Trophoblast cell (in vitro differentiated cells and primary cell): ENCODE results near the gene KCNJ5.

Experiments used
- DNase-seq, 2 donors: peaks; one replicate each; pipeline ENCODE4 v3.0.0-alpha.2; 2016
- H2AFZ ChIP-seq: 2 replicates; pipeline ENCODE4 v1.6.1; 2013; ENCODE audit warnings: low read length, moderate library complexity, mild to moderate bottlenecking; ENCODE audit not compliant: insufficient read depth, poor library complexity
- H2AK5ac ChIP-seq: 2 replicates; pipeline ENCODE4 v1.6.1; 2013; ENCODE audit warnings: mild to moderate bottlenecking, low read length
- H2BK120ac ChIP-seq: 2 replicates; pipeline ENCODE4 v1.6.1; 2013; ENCODE audit warnings: low read length, mild to moderate bottlenecking, moderate library complexity; ENCODE audit not compliant: insufficient read depth, poor library complexity
- H2BK12ac ChIP-seq: 2 replicates; pipeline ENCODE4 v1.6.1; 2013; ENCODE audit warnings: mild to moderate bottlenecking, low read length, moderate library complexity
- H2BK5ac ChIP-seq: 2 replicates; pipeline ENCODE4 v1.6.1; 2013; ENCODE audit warnings: low read length, low read depth, moderate library complexity, mild to moderate bottlenecking; ENCODE audit not compliant: poor library complexity
- H3K14ac ChIP-seq: 2 replicates; pipeline ENCODE4 v1.6.1; 2013; ENCODE audit warnings: mild to moderate bottlenecking, low read length
- H3K18ac ChIP-seq: 2 replicates; pipeline ENCODE4 v1.6.1; 2013; ENCODE audit warnings: mild to moderate bottlenecking, low read length
- H3K23ac ChIP-seq: 2 replicates; pipeline ENCODE4 v1.6.1; 2013; ENCODE audit warnings: low read length
- H3K27ac ChIP-seq: 2 replicates; pipeline ENCODE4 v1.5.1; 2013; ENCODE audit warnings: low read depth, mild to moderate bottlenecking, inconsistent platforms, low read length, moderate library complexity
- H3K27me3 ChIP-seq: 2 replicates; pipeline ENCODE4 v1.6.1; 2013; ENCODE audit warnings: inconsistent platforms, mild to moderate bottlenecking, low read length, moderate library complexity; ENCODE audit not compliant: insufficient read depth
- H3K36me3 ChIP-seq, 2 experiments: 1 replicate in 1 of 2; 2 replicates in 1 of 2; pipeline ENCODE4 v1.6.1; 2013; ENCODE audit warnings: low read length in 2 of 2, mild to moderate bottlenecking in 2 of 2, moderate library complexity in 1 of 2; ENCODE audit not compliant: insufficient read depth in 2 of 2, control insufficient read depth in 1 of 2
- H3K4ac ChIP-seq: 2 replicates; pipeline ENCODE4 v1.6.1; 2013; ENCODE audit warnings: low read depth, mild to moderate bottlenecking, low read length, moderate library complexity
- H3K4me1 ChIP-seq, 2 experiments: 1 replicate in 1 of 2; 2 replicates in 1 of 2; pipeline ENCODE4 v1.6.1; 2013; ENCODE audit warnings: low read length in 2 of 2, mild to moderate bottlenecking in 2 of 2, moderate library complexity in 1 of 2; ENCODE audit not compliant: insufficient read depth in 2 of 2, control insufficient read depth in 1 of 2
- H3K4me2 ChIP-seq: 2 replicates; pipeline ENCODE4 v1.6.1; 2013; ENCODE audit warnings: inconsistent platforms, mild to moderate bottlenecking, low read length, moderate library complexity
- H3K4me3 ChIP-seq: 2 replicates; pipeline ENCODE4 v1.5.1; 2013; ENCODE audit warnings: mild to moderate bottlenecking, low read depth, low read length, inconsistent platforms
- H3K79me1 ChIP-seq: one replicate; pipeline ENCODE4 v1.6.1; 2013; ENCODE audit warnings: low read length
- H3K79me2 ChIP-seq: 2 replicates; pipeline ENCODE4 v1.6.1; 2013; ENCODE audit warnings: low read length, mild to moderate bottlenecking; ENCODE audit not compliant: control insufficient read depth, insufficient read depth, poor library complexity
- H3K9ac ChIP-seq: 2 replicates; pipeline ENCODE4 v1.6.1; 2013; ENCODE audit warnings: mild to moderate bottlenecking, low read length
- H3K9me3 ChIP-seq: 2 replicates; pipeline ENCODE4 v1.6.1; 2013; ENCODE audit warnings: low read depth, mild to moderate bottlenecking, control low read depth, inconsistent platforms, low read length; ENCODE audit not compliant: insufficient read depth
- H4K12ac ChIP-seq: 2 replicates; pipeline ENCODE4 v1.6.1; 2013; ENCODE audit warnings: low read depth, mild to moderate bottlenecking, low read length, moderate library complexity
- H4K8ac ChIP-seq: 2 replicates; pipeline ENCODE4 v1.6.1; 2013; ENCODE audit warnings: low read depth, mild to moderate bottlenecking, low read length, moderate library complexity
- H4K91ac ChIP-seq: one replicate; pipeline ENCODE4 v1.6.1; 2013; ENCODE audit warnings: low read depth, mild to moderate bottlenecking, low read length, moderate library complexity
- WGBS: extraction: QIAGEN DNeasy Blood & Tissue Kit; methylation state at CpG from one replicate; pipeline ENCODE4 v1.1.7; 2013; ENCODE audit warnings: missing lambda C conversion rate; ENCODE audit not compliant: insufficient read length, insufficient coverage; ENCODE audit errors: extremely low coverage; 5-methylcytosine and 5-hydroxymethylcytosine counted together

The KCNJ5 gene

DNA sequence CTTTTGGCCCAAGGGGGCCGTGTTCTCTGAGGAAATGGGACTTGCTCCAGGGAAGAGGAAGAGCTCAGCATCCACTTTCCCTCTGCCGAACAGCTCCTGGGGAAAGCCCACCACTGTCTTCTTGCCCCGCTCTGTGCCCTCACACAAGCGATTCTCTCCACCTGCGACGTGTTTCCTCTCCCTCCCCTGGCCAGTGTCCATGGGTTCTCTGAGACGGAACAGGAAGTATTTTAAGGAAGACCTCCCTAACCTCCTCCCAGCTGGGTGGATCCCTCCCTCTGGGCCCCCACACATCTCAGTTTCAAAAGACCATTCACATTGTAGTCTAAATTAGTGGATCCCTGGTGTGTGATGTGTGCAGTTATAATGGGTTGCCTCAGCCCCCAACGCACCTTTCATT, 50.0 kb downstream of the KCNJ5 start:
- no peak overlapping the region for H4K12ac ChIP-seq

DNA sequence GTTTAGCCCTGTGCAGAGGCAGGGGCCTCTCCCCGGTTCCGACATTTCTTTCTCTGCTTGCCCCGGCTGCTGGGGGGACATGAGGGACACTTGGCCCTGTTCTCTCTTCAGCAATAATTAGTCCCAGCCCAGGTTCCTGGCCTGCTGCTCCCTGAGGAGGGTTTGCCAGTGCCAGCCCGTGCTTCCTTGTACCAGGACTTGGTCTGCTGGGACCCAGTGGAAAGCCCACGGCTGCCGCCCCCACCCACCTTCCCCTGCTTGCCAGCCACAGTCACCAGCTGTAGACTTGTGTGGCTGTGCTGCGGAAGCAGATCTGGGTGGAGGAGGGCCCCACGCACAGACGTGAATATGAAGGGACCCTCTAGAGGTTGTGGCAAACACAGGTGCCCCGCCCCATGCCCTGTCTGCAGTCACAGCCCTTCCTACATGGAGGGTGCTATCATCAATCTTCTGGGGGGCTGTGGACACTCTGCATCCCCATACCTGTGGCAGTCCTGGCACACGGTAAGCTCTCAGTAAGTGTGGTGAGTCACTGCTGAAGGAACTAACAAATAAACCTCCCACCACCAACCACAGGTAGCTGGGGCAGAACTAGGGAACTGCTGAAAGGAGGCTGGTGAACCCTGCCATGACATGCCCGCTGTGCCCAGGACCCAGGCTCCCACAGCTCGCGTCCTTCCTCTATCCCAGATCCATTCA, 50.6 kb downstream of the KCNJ5 start:
- no peak for DNase-seq

More for the DNA sequence above, 50.0 kb downstream of the KCNJ5 start:
- Histone ChIP-seq H3K14ac (no peak overlapping the region), H3K36me3 (no peaks in the 10 kb centered on the region), H2BK5ac (no peak overlapping the region), H2AFZ (no peak overlapping the region), H4K8ac (no peak overlapping the region), H3K4me1 (peaks cover 0 to 4% of the 10 kb centered on the region in 2 experiments), H3K4ac (no peak overlapping the region), H3K18ac (no peak overlapping the region), H3K9ac (no peak overlapping the region), H3K27me3 (no peaks in the 10 kb centered on the region), H3K4me2 (no peak overlapping the region), H4K91ac (no peak overlapping the region), H2BK120ac (no peak overlapping the region), H3K9me3 (peaks cover 1% of the 10 kb centered on the region), H3K79me1 (no peaks in the 10 kb centered on the region), H3K4me3 (no peak overlapping the region), H2BK12ac (no peak overlapping the region), H3K23ac (no peak overlapping the region), H3K79me2 (no peaks in the 10 kb centered on the region), H2AK5ac (no peak overlapping the region), H3K27ac (no peak overlapping the region)
- WGBS = no CpG with 5 or more reads among the region's 8 CpGs
- no peak for DNase-seq

DNA sequence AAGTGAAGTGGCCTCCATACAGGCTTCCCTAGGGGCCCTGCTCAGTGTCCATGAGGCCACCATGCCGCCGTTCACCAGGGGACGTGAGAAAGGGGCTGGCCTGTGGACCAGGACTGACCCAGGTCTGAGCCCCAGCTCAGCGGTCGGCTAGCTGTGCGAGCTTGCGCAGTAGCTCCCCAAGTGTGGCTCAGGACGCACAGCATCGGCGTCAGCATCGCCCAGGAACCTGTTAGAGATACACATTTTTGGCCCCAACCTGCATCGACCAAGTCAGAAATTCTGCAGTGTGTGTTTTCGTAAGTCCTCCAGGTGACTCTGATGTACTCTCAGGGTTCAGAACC, 51.1 kb downstream of the KCNJ5 start:
- DNase-seq = no peak
- Histone ChIP-seq H3K9ac (no peak overlapping the region), H3K27me3 (no peaks in the 10 kb centered on the region), H3K4me3 (no peak overlapping the region), H3K23ac (no peak overlapping the region), H3K18ac (no peak overlapping the region), H2AK5ac (no peak overlapping the region), H3K4me2 (no peak overlapping the region), H3K27ac (no peak overlapping the region), H3K4me1 (no peaks in the 10 kb centered on the region), H2BK120ac (no peak overlapping the region), H2BK5ac (no peak overlapping the region), H3K14ac (no peak overlapping the region), H4K91ac (no peak overlapping the region), H2BK12ac (no peak overlapping the region), H3K79me1 (no peaks in the 10 kb centered on the region), H3K9me3 (peaks cover 1% of the 10 kb centered on the region), H4K12ac (no peak overlapping the region), H3K4ac (no peak overlapping the region), H3K36me3 (no peaks in the 10 kb centered on the region), H2AFZ (no peak overlapping the region), H3K79me2 (no peaks in the 10 kb centered on the region), H4K8ac (no peak overlapping the region)
- WGBS = no CpG with 5 or more reads among the region's 13 CpGs

More for the DNA sequence above, 50.6 kb downstream of the KCNJ5 start:
- Histone ChIP-seq H2BK120ac (no peak overlapping the region), H3K27me3 (no peaks in the 10 kb centered on the region), H3K9ac (no peak overlapping the region), H2AFZ (no peak overlapping the region), H3K27ac (no peak overlapping the region), H3K4me1 (peaks cover 0 to 2% of the 10 kb centered on the region in 2 experiments), H3K4ac (no peak overlapping the region), H3K14ac (no peak overlapping the region), H3K23ac (no peak overlapping the region), H3K18ac (no peak overlapping the region), H3K4me2 (no peak overlapping the region), H2BK12ac (no peak overlapping the region), H3K79me2 (no peaks in the 10 kb centered on the region), H3K79me1 (no peaks in the 10 kb centered on the region), H4K12ac (no peak overlapping the region), H4K91ac (no peak overlapping the region), H2BK5ac (no peak overlapping the region), H2AK5ac (no peak overlapping the region), H4K8ac (no peak overlapping the region), H3K9me3 (peaks cover 1% of the 10 kb centered on the region), H3K36me3 (no peaks in the 10 kb centered on the region), H3K4me3 (no peak overlapping the region)
- no CpG with 5 or more reads among the region's 14 CpGs for WGBS

DNA sequence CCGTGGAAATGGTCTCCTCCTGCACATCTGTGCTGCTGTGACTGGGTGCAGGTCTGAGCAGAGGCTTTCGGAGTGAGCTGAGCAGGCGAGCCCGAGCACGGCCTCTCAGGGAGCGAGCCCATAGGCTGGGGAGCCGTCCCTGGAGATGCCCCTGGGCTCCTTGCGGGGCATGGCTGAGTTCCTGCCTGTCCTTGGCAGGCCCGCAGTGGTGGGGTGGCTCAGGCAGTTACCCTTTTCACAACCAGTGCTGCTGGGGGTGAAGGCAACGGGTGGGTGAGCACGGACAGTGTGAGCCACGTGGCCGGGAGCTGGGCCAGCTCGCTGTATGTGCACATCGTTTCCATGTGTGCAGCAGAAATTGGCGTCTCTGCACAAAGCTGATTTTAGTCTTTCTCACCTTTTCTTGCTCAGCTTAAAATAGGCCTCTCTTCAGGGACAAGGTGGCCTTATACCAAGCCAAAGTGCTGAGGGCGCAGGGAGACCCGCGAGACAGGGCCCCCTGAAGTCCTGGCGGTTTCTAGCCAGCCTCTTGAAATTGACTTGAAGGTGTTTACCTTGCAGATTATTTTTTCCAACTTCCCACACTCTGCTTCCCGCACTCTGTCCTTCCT, 51.8 kb downstream of the KCNJ5 start, which contains the start of gene TP53AIP1:
TP53AIP1 (minus strand) TSS at position 55 of the 611 bp plus-strand sequence. CDS start 5,053 bp downstream, outside the sequence.
- H2BK120ac ChIP-seq = no peak within 1 kb of the TSS
- H2BK5ac ChIP-seq = no peak within 1 kb of the TSS
- H2BK12ac ChIP-seq = no peak within 1 kb of the TSS
- no peak within 1 kb of the TSS for H3K4me2 ChIP-seq
- H3K27ac ChIP-seq = no peak within 1 kb of the TSS
- H3K18ac ChIP-seq = no peak within 1 kb of the TSS
- H2AFZ ChIP-seq = no peak within 1 kb of the TSS
- no peak within 1 kb of the TSS for H3K4me3 ChIP-seq
- no peaks in the 10 kb centered on the region for H3K36me3 ChIP-seq
- no peak within 1 kb of the TSS for H3K23ac ChIP-seq
- H3K9me3 ChIP-seq = peaks cover 1% of the 10 kb centered on the region
- H4K8ac ChIP-seq = no peak within 1 kb of the TSS
- H3K79me1 ChIP-seq = no peaks in the 10 kb centered on the region
- no peak within 1 kb of the TSS for H2AK5ac ChIP-seq
- no peaks in the 10 kb centered on the region for H3K4me1 ChIP-seq
- no peaks in the 10 kb centered on the region for H3K27me3 ChIP-seq
- DNase-seq = no peak
- no CpG with 5 or more reads among the region's 21 CpGs for WGBS
- no peak within 1 kb of the TSS for H3K4ac ChIP-seq
- H4K12ac ChIP-seq = no peak within 1 kb of the TSS
- H4K91ac ChIP-seq = no peak within 1 kb of the TSS
- no peak within 1 kb of the TSS for H3K9ac ChIP-seq
- no peaks in the 10 kb centered on the region for H3K79me2 ChIP-seq
- H3K14ac ChIP-seq = no peak within 1 kb of the TSS
